ENCODE results near the gene CCDC73. TPM values are rescaled to one million over a fixed set of nuclear protein-coding genes. Genes with fewer than 3 reads are reported as not detected.

CCDC73 gene
- total RNA-seq, 2 experiments from 2014 or later = not detected

GRCh38 chr11:32586576-32587190 is 207.8 kb downstream of the CCDC73 start:
- H3K4me1 Mint-ChIP-seq = peaks cover 42% of the 10 kb centered on the region
- ChIA-PET CTCF (no interaction called here), POLR2A (no interaction called here)
- peaks cover 48% of the 10 kb centered on the region for H3K36me3 Mint-ChIP-seq (ENCODE audit: low read depth)
- no peaks in the 10 kb centered on the region for H3K9me3 Mint-ChIP-seq (ENCODE audit: low read depth)
- DNase-seq (peak; percentile 25), ATAC-seq (no peak)
- intact Hi-C loops (cut with DNase I, micrococcal nuclease) = loop anchor here in 1 of 2 experiments (10.0 kb wide), 1 partner anchor 262 kb away; no protein-coding TSS in a partner anchor
- peak overlapping the region; percentile 51 for H3K27ac Mint-ChIP-seq
- H3K27me3 Mint-ChIP-seq = no peaks in the 10 kb centered on the region
- H3K4me3 Mint-ChIP-seq = peak overlapping the region; percentile 15

GRCh38 chr11:32584921-32585320 is 209.5 kb downstream of the CCDC73 start:
- intact Hi-C loops (cut with DNase I, micrococcal nuclease) = loop anchor here (1.0 to 10.0 kb wide), 9 partner anchors 260 to 1467 kb away; partner anchors contain the start of genes HIPK3 (in 2 of the 2), C11orf91 (in 1 of the 2), CAPRIN1 (in 1 of the 2) and DEPDC7 (in 1 of the 2)
- CTCF ChIA-PET = interaction anchor here (1.3 kb wide), 1 partner anchor 309 kb away, joined by 3 read pairs; no protein-coding TSS in a partner anchor
- ATAC-seq = no peak
- peak overlapping the region; percentile 96 for H3K27ac Mint-ChIP-seq
- H3K4me3 Mint-ChIP-seq = peak overlapping the region; percentile 87
- no peak for DNase-seq
- H3K9me3 Mint-ChIP-seq (ENCODE audit: low read depth) = no peaks in the 10 kb centered on the region
- POLR2A ChIA-PET = no interaction called here
- no peaks in the 10 kb centered on the region for H3K27me3 Mint-ChIP-seq
- H3K4me1 Mint-ChIP-seq = peaks cover 40% of the 10 kb centered on the region
- H3K36me3 Mint-ChIP-seq (ENCODE audit: low read depth) = peaks cover 35% of the 10 kb centered on the region

GRCh38 chr11:32583459-32584271 is 210.8 kb downstream of the CCDC73 start, which contains the start of gene EIF3M:
Gene EIF3M (plus strand): TSS chr11:32583831. CDS start chr11:32583888, 57 bp downstream.
- peak within 1 kb of the TSS; percentile 87 for H3K4me3 Mint-ChIP-seq
- intact Hi-C loops (cut with DNase I, micrococcal nuclease) = loop anchor here (1.0 to 10.0 kb wide), 13 partner anchors 13 to 1469 kb away; partner anchors contain the start of genes CSTF3 (in 2 of the 2), HIPK3 (in 2 of the 2), C11orf91 (in 1 of the 2) and CAPRIN1 (in 1 of the 2)
- H3K36me3 Mint-ChIP-seq (ENCODE audit: low read depth) = peaks cover 27% of the 10 kb centered on the region
- ChIA-PET POLR2A (interaction anchor here (0.6 to 0.8 kb wide), 2 partner anchors 14 to 162 kb away, joined by 3 read pairs; no protein-coding TSS in a partner anchor), CTCF (interaction anchor here (0.5 to 1.3 kb wide), 5 partner anchors 10 to 577 kb away, joined by 3 to 4 read pairs (median 3); partner anchors contain the start of gene CSTF3)
- H3K9me3 Mint-ChIP-seq (ENCODE audit: low read depth) = no peaks in the 10 kb centered on the region
- peak within 1 kb of the TSS; percentile 96 for H3K27ac Mint-ChIP-seq
- ATAC-seq (peak; percentile 99), DNase-seq (peak; percentile 98)
- H3K4me1 Mint-ChIP-seq = peaks cover 39% of the 10 kb centered on the region
- H3K27me3 Mint-ChIP-seq = no peaks in the 10 kb centered on the region

GRCh38 chr11:32581556-32581955 is 212.9 kb downstream of the CCDC73 start:
- H3K4me3 Mint-ChIP-seq = no peak overlapping the region
- H3K36me3 Mint-ChIP-seq (ENCODE audit: low read depth) = peaks cover 16% of the 10 kb centered on the region
- H3K4me1 Mint-ChIP-seq = peaks cover 23% of the 10 kb centered on the region
- no peak for ATAC-seq
- H3K27me3 Mint-ChIP-seq = no peaks in the 10 kb centered on the region
- H3K27ac Mint-ChIP-seq = no peak overlapping the region
- no peaks in the 10 kb centered on the region for H3K9me3 Mint-ChIP-seq (ENCODE audit: low read depth)
- DNase-seq = no peak
- POLR2A ChIA-PET = no interaction called here
- intact Hi-C loops (cut with DNase I, micrococcal nuclease) = loop anchor here (5.0 to 10.0 kb wide), 7 partner anchors 257 to 1471 kb away; partner anchors contain the start of genes C11orf91 (in 1 of the 2), CAPRIN1 (in 1 of the 2), DEPDC7 (in 1 of the 2) and ELP4 (in 1 of the 2)
- CTCF ChIA-PET = no interaction called here

- H3K4me3 Mint-ChIP-seq = no peak overlapping the region
- intact Hi-C loops (cut with DNase I, micrococcal nuclease) = loop anchor here (5.0 to 10.0 kb wide), 7 partner anchors 256 to 1471 kb away; partner anchors contain the start of genes C11orf91 (in 1 of the 2), CAPRIN1 (in 1 of the 2), DEPDC7 (in 1 of the 2) and ELP4 (in 1 of the 2)
- H3K9me3 Mint-ChIP-seq (ENCODE audit: low read depth) = no peaks in the 10 kb centered on the region
- no peak overlapping the region for H3K27ac Mint-ChIP-seq
- POLR2A ChIA-PET = no interaction called here
- DNase-seq = no peak
- no peaks in the 10 kb centered on the region for H3K27me3 Mint-ChIP-seq
- peaks cover 15% of the 10 kb centered on the region for H3K36me3 Mint-ChIP-seq (ENCODE audit: low read depth)
- peaks cover 17% of the 10 kb centered on the region for H3K4me1 Mint-ChIP-seq
- CTCF ChIA-PET = no interaction called here
- no peak for ATAC-seq
These were observed 213.5 kb downstream of the CCDC73 start for GRCh38 chr11:32580967-32581366.

GRCh38 chr11:32576456-32576855 is 218.0 kb downstream of the CCDC73 start:
- intact Hi-C loops (cut with DNase I, micrococcal nuclease) = no loop called here
- POLR2A ChIA-PET = no interaction called here
- Mint-ChIP-seq H3K36me3 (ENCODE audit: low read depth) (no peaks in the 10 kb centered on the region), H3K4me3 (no peak overlapping the region), H3K9me3 (ENCODE audit: low read depth) (no peaks in the 10 kb centered on the region), H3K27me3 (peaks cover 5% of the 10 kb centered on the region), H3K27ac (no peak overlapping the region), H3K4me1 (peaks cover 3% of the 10 kb centered on the region)
- no peak for ATAC-seq
- CTCF ChIA-PET = no interaction called here
- DNase-seq = no peak

- Mint-ChIP-seq H3K27ac (no peak overlapping the region), H3K9me3 (ENCODE audit: low read depth) (no peaks in the 10 kb centered on the region), H3K4me3 (no peak overlapping the region), H3K27me3 (peaks cover 9% of the 10 kb centered on the region), H3K4me1 (peaks cover 3% of the 10 kb centered on the region), H3K36me3 (ENCODE audit: low read depth) (no peaks in the 10 kb centered on the region)
- no peak for DNase-seq
- intact Hi-C loops (cut with DNase I, micrococcal nuclease) = no loop called here
- ChIA-PET POLR2A (no interaction called here), CTCF (no interaction called here)
- ATAC-seq = no peak
These were observed 219.4 kb downstream of the CCDC73 start for GRCh38 chr11:32575070-32575469.

GRCh38 chr11:32574421-32574820 is 220.0 kb downstream of the CCDC73 start:
- no peaks in the 10 kb centered on the region for H3K9me3 Mint-ChIP-seq (ENCODE audit: low read depth)
- H3K4me3 Mint-ChIP-seq = no peak overlapping the region
- ChIA-PET CTCF (no interaction called here), POLR2A (no interaction called here)
- ATAC-seq (no peak), DNase-seq (no peak)
- intact Hi-C loops (cut with DNase I, micrococcal nuclease) = no loop called here
- H3K4me1 Mint-ChIP-seq = peaks cover 3% of the 10 kb centered on the region
- H3K27ac Mint-ChIP-seq = no peak overlapping the region
- H3K27me3 Mint-ChIP-seq = peaks cover 9% of the 10 kb centered on the region
- H3K36me3 Mint-ChIP-seq (ENCODE audit: low read depth) = no peaks in the 10 kb centered on the region

- H3K27ac Mint-ChIP-seq = no peak overlapping the region
- POLR2A ChIA-PET = no interaction called here
- intact Hi-C loops (cut with DNase I, micrococcal nuclease) = no loop called here
- CTCF ChIA-PET = interaction anchor here (0.6 kb wide), 2 partner anchors 10 to 218 kb away, joined by 4 read pairs; partner anchors contain the start of gene EIF3M
- H3K4me3 Mint-ChIP-seq = no peak overlapping the region
- H3K9me3 Mint-ChIP-seq (ENCODE audit: low read depth) = no peaks in the 10 kb centered on the region
- peaks cover 3% of the 10 kb centered on the region for H3K4me1 Mint-ChIP-seq
- DNase-seq (no peak), ATAC-seq (no peak)
- peaks cover 9% of the 10 kb centered on the region for H3K27me3 Mint-ChIP-seq
- H3K36me3 Mint-ChIP-seq (ENCODE audit: low read depth) = no peaks in the 10 kb centered on the region
These were observed 221.2 kb downstream of the CCDC73 start for GRCh38 chr11:32573228-32573627.

- Mint-ChIP-seq H3K36me3 (ENCODE audit: low read depth) (no peaks in the 10 kb centered on the region), H3K27ac (no peak overlapping the region), H3K4me1 (peaks cover 15% of the 10 kb centered on the region), H3K9me3 (ENCODE audit: low read depth) (no peaks in the 10 kb centered on the region), H3K27me3 (peaks cover 9% of the 10 kb centered on the region), H3K4me3 (no peak overlapping the region)
- intact Hi-C loops (cut with DNase I, micrococcal nuclease) = no loop called here
- ATAC-seq (no peak), DNase-seq (no peak)
- ChIA-PET CTCF (no interaction called here), POLR2A (no interaction called here)
These were observed 223.4 kb downstream of the CCDC73 start for GRCh38 chr11:32571039-32571438.

- ChIA-PET POLR2A (no interaction called here), CTCF (no interaction called here)
- Mint-ChIP-seq H3K9me3 (ENCODE audit: low read depth) (no peaks in the 10 kb centered on the region), H3K27ac (no peak overlapping the region), H3K4me1 (peaks cover 15% of the 10 kb centered on the region), H3K36me3 (ENCODE audit: low read depth) (no peaks in the 10 kb centered on the region), H3K4me3 (no peak overlapping the region), H3K27me3 (peaks cover 9% of the 10 kb centered on the region)
- intact Hi-C loops (cut with DNase I, micrococcal nuclease) = no loop called here
- no peak for ATAC-seq
- no peak for DNase-seq
These were observed 225.1 kb downstream of the CCDC73 start for GRCh38 chr11:32569313-32569881.

Measured in activated CD4-positive, alpha-beta T cell treated with anti-CD3 and anti-CD28 coated beads for 36 hours (primary cell).